Loucy (cell line): ENCODE results near the gene NEK8.

Source experiments
- EZH2phosphoT487 ChIP-seq: fragments of 200-600 bp; IDR thresholded peaks from 2 replicates; pipeline ENCODE4 v1.6.1; 2018; ENCODE audit warnings: antibody characterized with exemption, mild to moderate bottlenecking, moderate library complexity, borderline replicate concordance
- TF ChIP-seq, protein P1 (sequence below): fragments of 200-600 bp; sonication (generic); conservative IDR thresholded peaks from 2 replicates; pipeline ENCODE4 v1.5.1; 2014; ENCODE audit warnings: mild to moderate bottlenecking, antibody characterized with exemption, low read length

DNA sequence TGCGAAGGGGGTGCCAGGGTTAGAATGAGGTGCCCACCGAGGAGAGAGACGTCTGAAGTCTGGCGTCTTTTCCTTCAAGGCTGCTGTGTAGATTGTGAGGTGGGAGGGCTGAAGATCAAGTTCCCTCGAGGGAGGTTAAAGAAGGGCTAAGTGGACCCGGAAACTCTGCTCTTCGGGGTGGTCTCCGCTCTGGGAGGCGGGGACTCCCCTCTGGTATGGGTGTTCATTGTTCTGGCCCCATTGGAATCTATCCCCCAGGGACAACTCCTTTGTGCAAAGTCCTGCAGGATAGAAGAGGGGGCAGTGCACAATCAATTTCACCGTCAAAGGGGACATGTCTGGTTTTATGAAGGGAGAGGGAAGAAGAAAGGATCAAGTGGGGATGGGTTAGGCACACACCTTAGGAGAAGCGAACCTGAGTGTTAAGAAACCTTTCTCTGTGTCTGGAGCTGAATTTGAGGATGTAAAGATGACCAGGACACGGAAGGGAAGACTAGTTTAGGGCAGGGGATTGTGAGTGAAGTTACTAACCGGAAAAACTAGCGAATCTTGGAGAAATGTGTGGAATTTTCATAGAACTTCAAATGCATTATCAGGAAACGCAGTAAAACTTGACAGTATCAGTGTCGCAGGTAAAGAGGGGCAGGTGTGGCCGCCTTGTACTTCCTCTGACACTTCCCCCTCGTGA lies 10.1 kb upstream of the NEK8 start:
- TF ChIP-seq, protein P1, sequence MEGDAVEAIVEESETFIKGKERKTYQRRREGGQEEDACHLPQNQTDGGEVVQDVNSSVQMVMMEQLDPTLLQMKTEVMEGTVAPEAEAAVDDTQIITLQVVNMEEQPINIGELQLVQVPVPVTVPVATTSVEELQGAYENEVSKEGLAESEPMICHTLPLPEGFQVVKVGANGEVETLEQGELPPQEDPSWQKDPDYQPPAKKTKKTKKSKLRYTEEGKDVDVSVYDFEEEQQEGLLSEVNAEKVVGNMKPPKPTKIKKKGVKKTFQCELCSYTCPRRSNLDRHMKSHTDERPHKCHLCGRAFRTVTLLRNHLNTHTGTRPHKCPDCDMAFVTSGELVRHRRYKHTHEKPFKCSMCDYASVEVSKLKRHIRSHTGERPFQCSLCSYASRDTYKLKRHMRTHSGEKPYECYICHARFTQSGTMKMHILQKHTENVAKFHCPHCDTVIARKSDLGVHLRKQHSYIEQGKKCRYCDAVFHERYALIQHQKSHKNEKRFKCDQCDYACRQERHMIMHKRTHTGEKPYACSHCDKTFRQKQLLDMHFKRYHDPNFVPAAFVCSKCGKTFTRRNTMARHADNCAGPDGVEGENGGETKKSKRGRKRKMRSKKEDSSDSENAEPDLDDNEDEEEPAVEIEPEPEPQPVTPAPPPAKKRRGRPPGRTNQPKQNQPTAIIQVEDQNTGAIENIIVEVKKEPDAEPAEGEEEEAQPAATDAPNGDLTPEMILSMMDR, result no peak
- no peak for TF ChIP-seq EZH2phosphoT487
